Kidney epithelial cell (primary cell): Measurements from ENCODE around the gene NEDD4L. TPM values are rescaled to one million over a fixed set of nuclear protein-coding genes. Genes with fewer than 3 reads are reported as not detected.

Source experiments
- DNase-seq: peaks from one replicate; pipeline ENCODE4 v3.0.0-alpha.2; 2010; ENCODE audit warnings: low read depth
- H3K27me3 ChIP-seq: 2 replicates; pipeline ENCODE4 v1.6.0; 2011; ENCODE audit warnings: low read length; ENCODE audit not compliant: control insufficient read depth, insufficient read depth
- H3K36me3 ChIP-seq: 2 replicates; pipeline ENCODE4 v1.5.1; 2011; ENCODE audit warnings: low read length; ENCODE audit not compliant: control insufficient read depth, insufficient read depth
- H3K4me3 ChIP-seq: 2 replicates; pipeline ENCODE4 v1.5.1; 2011; ENCODE audit warnings: low read depth, mild to moderate bottlenecking, control low read depth, low read length
- total RNA-seq: library from RNA; depleted of rRNA; stranded (reverse); fragments of >200 nt; gene quantifications from 2 replicates; pipeline ENCODE4 v1.2.3, GENCODE V29; 2015
- TF ChIP-seq, protein P1 (sequence below): IDR thresholded peaks from 2 replicates; pipeline ENCODE4 v1.5.1; 2011; ENCODE audit warnings: mild to moderate bottlenecking, moderate library complexity, low read length, control low read depth, inconsistent platforms; ENCODE audit not compliant: insufficient read depth, poor library complexity, severe bottlenecking

Gene NEDD4L
- total RNA-seq, 1 donor from 2014 or later: 88.3 TPM

DNA sequence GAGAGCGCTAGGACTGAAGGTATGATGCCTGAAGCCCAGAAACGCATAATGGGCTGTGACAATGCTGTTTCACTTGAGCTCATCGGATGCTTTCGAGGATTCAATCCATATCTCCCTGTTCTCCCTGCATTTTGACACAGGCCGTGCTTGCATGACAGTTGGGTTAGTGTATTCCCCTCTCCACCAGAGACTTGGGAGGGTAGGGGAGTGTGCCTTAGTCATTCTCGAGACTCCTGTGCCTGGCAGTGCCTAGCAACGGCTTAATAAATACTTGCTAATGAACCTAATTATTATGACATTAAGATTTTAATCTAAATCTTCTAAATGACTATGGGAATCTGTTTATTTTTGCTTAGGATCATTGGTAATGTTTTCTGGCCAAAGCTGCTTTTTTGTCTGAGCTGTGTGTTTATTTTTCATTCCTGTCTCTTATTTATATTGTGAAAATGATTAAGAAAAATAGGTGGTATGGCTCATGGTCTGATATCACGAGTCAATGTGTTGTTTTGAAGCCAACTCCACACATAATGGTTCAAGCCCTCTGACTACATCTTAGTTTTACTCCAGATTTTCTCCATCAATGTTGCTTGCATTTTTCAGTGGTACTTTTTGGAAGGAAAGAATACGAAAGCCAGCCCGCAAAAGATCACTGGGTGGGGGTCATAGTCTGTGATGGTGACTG lies 61.3 kb downstream of the NEDD4L start:
- Histone ChIP-seq H3K4me3 (no peak overlapping the region), H3K36me3 (no peaks in the 10 kb centered on the region), H3K27me3 (no peaks in the 10 kb centered on the region)
- no peak for DNase-seq
- TF ChIP-seq, protein P1, sequence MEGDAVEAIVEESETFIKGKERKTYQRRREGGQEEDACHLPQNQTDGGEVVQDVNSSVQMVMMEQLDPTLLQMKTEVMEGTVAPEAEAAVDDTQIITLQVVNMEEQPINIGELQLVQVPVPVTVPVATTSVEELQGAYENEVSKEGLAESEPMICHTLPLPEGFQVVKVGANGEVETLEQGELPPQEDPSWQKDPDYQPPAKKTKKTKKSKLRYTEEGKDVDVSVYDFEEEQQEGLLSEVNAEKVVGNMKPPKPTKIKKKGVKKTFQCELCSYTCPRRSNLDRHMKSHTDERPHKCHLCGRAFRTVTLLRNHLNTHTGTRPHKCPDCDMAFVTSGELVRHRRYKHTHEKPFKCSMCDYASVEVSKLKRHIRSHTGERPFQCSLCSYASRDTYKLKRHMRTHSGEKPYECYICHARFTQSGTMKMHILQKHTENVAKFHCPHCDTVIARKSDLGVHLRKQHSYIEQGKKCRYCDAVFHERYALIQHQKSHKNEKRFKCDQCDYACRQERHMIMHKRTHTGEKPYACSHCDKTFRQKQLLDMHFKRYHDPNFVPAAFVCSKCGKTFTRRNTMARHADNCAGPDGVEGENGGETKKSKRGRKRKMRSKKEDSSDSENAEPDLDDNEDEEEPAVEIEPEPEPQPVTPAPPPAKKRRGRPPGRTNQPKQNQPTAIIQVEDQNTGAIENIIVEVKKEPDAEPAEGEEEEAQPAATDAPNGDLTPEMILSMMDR: no peak

DNA sequence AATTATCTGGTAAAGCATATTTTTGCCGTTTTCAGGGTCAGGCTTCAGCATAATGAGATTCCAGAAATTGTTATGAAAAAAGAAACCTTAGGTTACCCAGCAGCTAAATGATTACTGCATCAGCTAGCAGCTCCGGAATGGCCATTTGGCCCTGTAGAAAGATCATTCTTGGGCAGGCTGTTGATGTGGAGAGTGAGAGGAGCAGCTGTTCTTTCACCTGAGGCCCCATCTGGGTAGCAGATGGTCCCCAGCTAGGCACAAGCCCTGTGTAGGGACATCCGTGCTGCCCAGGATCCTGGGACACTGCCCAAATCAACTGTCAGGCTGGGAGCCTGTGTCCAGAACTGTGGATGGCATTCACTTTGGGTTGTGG lies 61.8 kb downstream of the NEDD4L start:
- H3K4me3 ChIP-seq: no peak overlapping the region
- no peak for DNase-seq
- TF ChIP-seq, protein P1: no peak
- H3K36me3 ChIP-seq: no peaks in the 10 kb centered on the region
- no peaks in the 10 kb centered on the region for H3K27me3 ChIP-seq

DNA sequence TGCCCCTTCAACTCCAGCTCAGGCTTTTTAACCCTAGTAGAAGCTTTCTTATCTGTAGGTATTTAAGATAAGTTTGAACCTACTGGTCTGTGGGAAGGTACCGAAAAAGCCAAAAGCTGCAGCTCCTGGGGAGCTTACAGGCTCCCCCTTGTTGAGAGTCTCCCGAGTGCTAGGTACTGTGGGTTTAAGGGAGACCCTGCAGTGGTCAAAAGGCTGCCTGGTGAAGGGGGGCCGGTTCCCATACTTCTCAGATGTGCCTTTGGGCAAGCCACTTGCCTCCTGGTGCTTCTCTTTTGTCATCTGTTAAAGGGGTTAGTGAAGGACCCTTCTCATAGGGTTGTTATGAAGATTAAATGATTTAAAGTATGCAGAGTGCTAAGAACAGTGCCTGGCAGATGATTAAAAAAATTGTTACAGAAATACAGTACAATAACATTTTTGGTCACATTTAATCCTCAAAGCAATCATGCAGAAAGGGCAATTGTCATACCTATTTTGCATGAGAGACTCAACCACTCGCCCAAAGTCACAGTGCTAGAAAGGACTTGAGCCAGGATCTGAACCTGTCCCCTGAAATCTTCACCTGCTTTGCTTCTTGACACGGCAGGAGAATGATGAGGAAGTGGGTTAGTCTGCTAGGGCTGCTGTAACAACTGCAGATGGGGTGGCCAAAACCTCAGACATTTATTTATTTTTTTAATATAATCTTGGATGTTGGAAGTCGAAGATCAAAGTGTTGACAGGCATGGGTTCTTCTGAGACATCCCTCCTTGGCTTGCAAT lies 62.5 kb downstream of the NEDD4L start:
- TF ChIP-seq, protein P1: no peak
- Histone ChIP-seq H3K36me3 (no peaks in the 10 kb centered on the region), H3K27me3 (no peaks in the 10 kb centered on the region), H3K4me3 (no peak overlapping the region)
- no peak for DNase-seq

DNA sequence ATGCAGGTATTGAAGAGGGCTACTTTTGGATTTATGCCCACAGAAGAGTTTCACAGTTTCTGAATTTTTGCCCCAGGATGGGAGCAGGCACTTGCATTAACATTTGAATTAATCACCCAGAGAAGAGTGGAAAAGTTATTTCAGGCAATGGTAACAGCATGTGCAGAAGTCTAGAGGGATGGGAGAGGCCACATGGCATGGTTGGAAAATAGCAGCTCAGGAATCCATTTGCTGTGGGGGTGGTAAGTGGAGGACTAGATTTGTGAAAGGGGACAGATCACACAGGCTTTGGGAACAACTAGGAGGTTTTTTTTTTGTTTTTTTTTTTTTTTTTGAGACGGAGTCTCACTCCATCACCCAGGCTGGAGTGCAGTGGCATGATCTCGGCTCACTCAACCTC lies 65.2 kb downstream of the NEDD4L start:
- no peak for DNase-seq
- no peaks in the 10 kb centered on the region for H3K36me3 ChIP-seq
- H3K4me3 ChIP-seq: no peak overlapping the region
- TF ChIP-seq, protein P1: no peak
- no peaks in the 10 kb centered on the region for H3K27me3 ChIP-seq

DNA sequence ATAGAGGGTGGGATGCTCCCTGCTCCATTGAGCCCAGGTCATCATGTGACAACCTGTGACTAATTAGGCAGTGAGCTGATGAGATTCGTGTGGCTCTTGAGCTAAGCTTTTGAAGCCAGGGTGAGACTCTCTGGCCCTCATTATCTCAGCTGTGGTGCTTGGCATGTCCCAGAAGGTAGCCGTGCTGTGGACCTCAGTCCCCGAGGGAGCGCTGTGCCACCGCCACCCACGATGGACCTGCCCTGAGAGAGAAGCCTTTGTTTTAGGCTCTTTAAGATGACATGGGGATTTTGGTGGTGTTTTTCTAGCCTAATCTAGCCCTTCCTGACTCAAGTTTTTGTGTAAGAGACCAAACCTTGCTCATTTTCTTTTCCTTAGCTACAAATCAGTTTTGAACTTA lies 66.4 kb downstream of the NEDD4L start:
- DNase-seq: no peak
- no peaks in the 10 kb centered on the region for H3K27me3 ChIP-seq
- H3K36me3 ChIP-seq: no peaks in the 10 kb centered on the region
- no peak overlapping the region for H3K4me3 ChIP-seq
- TF ChIP-seq, protein P1: no peak
